OCI-LY3 (cell line): ENCODE measurements around the gene TLR9.

Source experiments
- H2AFZ ChIP-seq: fragments of 200-600, 300-600 bp; shearing (Covaris generic); 2 replicates; pipeline ENCODE4 v1.6.0; 2014; ENCODE audit warnings: antibody characterized with exemption, low read depth, low read length
- H3K27ac ChIP-seq: fragments of 200-600, 300-600 bp; sonication (generic); 2 replicates; pipeline ENCODE4 v1.5.1; 2014; ENCODE audit warnings: mild to moderate bottlenecking, low read length, moderate library complexity, mixed read lengths
- H3K27me3 ChIP-seq: fragments of 200-600, 300-600 bp; sonication (generic); 2 replicates; pipeline ENCODE4 v1.6.1; 2014; ENCODE audit warnings: low read depth, low read length, mixed read lengths
- H3K36me3 ChIP-seq: fragments of 200-600, 300-600 bp; sonication (generic); replicated peaks from 2 replicates; pipeline ENCODE3; 2014; ENCODE audit warnings: low read depth, low read length, mixed read lengths
- H3K4me1 ChIP-seq: fragments of 300-600, 200-600 bp; sonication (generic); 2 replicates; pipeline ENCODE4 v1.6.1; 2014; ENCODE audit warnings: low read length, mixed read lengths
- H3K4me2 ChIP-seq: fragments of 200-600, 300-600 bp; sonication (generic); 2 replicates; pipeline ENCODE4 v1.6.1; 2014; ENCODE audit warnings: low read length, mixed read lengths
- H3K4me3 ChIP-seq: fragments of 300-600, 200-600 bp; sonication (generic); 2 replicates; pipeline ENCODE4 v1.5.1; 2014; ENCODE audit warnings: antibody characterized with exemption, mild to moderate bottlenecking, low read length, moderate library complexity
- H3K79me2 ChIP-seq: fragments of 300-600, 200-600 bp; shearing (Covaris generic); 2 replicates; pipeline ENCODE4 v1.6.1; 2014; ENCODE audit warnings: mild to moderate bottlenecking, low read length, mixed read lengths
- H3K9ac ChIP-seq: fragments of 300-600, 200-600 bp; shearing (Covaris generic); 2 replicates; pipeline ENCODE4 v1.6.0; 2014; ENCODE audit warnings: mild to moderate bottlenecking, low read length, moderate library complexity
- H3K9me3 ChIP-seq: fragments of 200-600, 300-600 bp; shearing (Covaris generic); 2 replicates; pipeline ENCODE4 v1.6.1; 2014; ENCODE audit warnings: low read length, mixed read lengths; ENCODE audit not compliant: insufficient read depth
- H4K20me1 ChIP-seq: fragments of 200-600, 300-600 bp; sonication (generic); 2 replicates; pipeline ENCODE4 v1.6.1; 2016; ENCODE audit warnings: low read length, mixed read lengths; ENCODE audit not compliant: insufficient read depth
- CTCF ChIP-seq: fragments of 200-600, 300-600 bp; sonication (generic); IDR thresholded peaks from 2 replicates; pipeline ENCODE4 v1.5.1; 2014; ENCODE audit warnings: antibody characterized with exemption, low read length, low read depth
- EZH2phosphoT487 ChIP-seq: fragments of 200-600 bp; shearing (Covaris generic); IDR thresholded peaks from 2 replicates; pipeline ENCODE4 v1.6.1; 2018; ENCODE audit warnings: antibody characterized with exemption, mixed run types, low read depth

Gene TLR9

GRCh38 chr3:52213005-52213404 is 12.4 kb downstream of the TLR9 start:
- Histone ChIP-seq H3K79me2 (no peaks in the 10 kb centered on the region), H2AFZ (no peak overlapping the region), H4K20me1 (no peaks in the 10 kb centered on the region), H3K9me3 (no peaks in the 10 kb centered on the region), H3K27me3 (no peaks in the 10 kb centered on the region), H3K27ac (no peak overlapping the region), H3K9ac (no peak overlapping the region), H3K4me3 (no peak overlapping the region), H3K4me1 (no peaks in the 10 kb centered on the region), H3K4me2 (no peak overlapping the region), H3K36me3 (peaks cover 67% of the 10 kb centered on the region)
- TF ChIP-seq CTCF, result no peak
- no peak for TF ChIP-seq EZH2phosphoT487

GRCh38 chr3:52211268-52211891 is 14.1 kb downstream of the TLR9 start:
- TF ChIP-seq CTCF (no peak), EZH2phosphoT487 (no peak)
- H3K9me3 ChIP-seq, result no peaks in the 10 kb centered on the region
- no peaks in the 10 kb centered on the region for H3K4me1 ChIP-seq
- no peak overlapping the region for H3K9ac ChIP-seq
- no peaks in the 10 kb centered on the region for H4K20me1 ChIP-seq
- H3K79me2 ChIP-seq, result no peaks in the 10 kb centered on the region
- peaks cover 74% of the 10 kb centered on the region for H3K36me3 ChIP-seq
- H3K4me3 ChIP-seq, result no peak overlapping the region
- H2AFZ ChIP-seq, result no peak overlapping the region
- no peaks in the 10 kb centered on the region for H3K27me3 ChIP-seq
- H3K4me2 ChIP-seq, result no peak overlapping the region
- no peak overlapping the region for H3K27ac ChIP-seq

GRCh38 chr3:52210550-52211046 is 14.8 kb downstream of the TLR9 start:
- Histone ChIP-seq H3K4me3 (no peak overlapping the region), H3K4me1 (no peaks in the 10 kb centered on the region), H3K9me3 (no peaks in the 10 kb centered on the region), H3K27ac (no peak overlapping the region), H3K36me3 (peaks cover 79% of the 10 kb centered on the region), H3K9ac (no peak overlapping the region), H2AFZ (no peak overlapping the region), H3K27me3 (no peaks in the 10 kb centered on the region), H3K79me2 (no peaks in the 10 kb centered on the region), H4K20me1 (no peaks in the 10 kb centered on the region), H3K4me2 (no peak overlapping the region)
- TF ChIP-seq CTCF (no peak), EZH2phosphoT487 (no peak)

GRCh38 chr3:52210037-52210436 is 15.4 kb downstream of the TLR9 start:
- Histone ChIP-seq H3K4me3 (no peak overlapping the region), H3K9me3 (no peaks in the 10 kb centered on the region), H3K4me1 (no peaks in the 10 kb centered on the region), H4K20me1 (no peaks in the 10 kb centered on the region), H3K9ac (no peak overlapping the region), H3K27ac (no peak overlapping the region), H3K27me3 (no peaks in the 10 kb centered on the region), H3K79me2 (no peaks in the 10 kb centered on the region), H2AFZ (no peak overlapping the region), H3K36me3 (peaks cover 83% of the 10 kb centered on the region), H3K4me2 (no peak overlapping the region)
- TF ChIP-seq CTCF, result no peak
